Measurements from ENCODE around the gene SMU1.

- no peak for TF ChIP-seq CTCF (IDR thresholded peaks at IDR 0.05)
- TF ChIP-seq POLR2A (IDR thresholded peaks at IDR 0.05): no peak
These were observed 35.2 kb upstream of the SMU1 start for GRCh38 chr9:33111631-33112030.

All from adrenal gland (tissue), 5 donors.